C4-2B (cell line): ENCODE data around the gene CBY1.

Source experiments
- ZFX ChIP-seq: fragments of 450-650 bp; IDR thresholded peaks from 2 replicates; pipeline ENCODE4 v1.6.1; 2017
- TF ChIP-seq, protein P1 (sequence below): fragments of 450-650 bp; conservative IDR thresholded peaks from 2 replicates; pipeline ENCODE4 v1.5.1; 2017; ENCODE audit warnings: mild to moderate bottlenecking

GRCh38 chr22:38649841-38650522 is 6.5 kb upstream of the CBY1 start:
- TF ChIP-seq, protein P1, sequence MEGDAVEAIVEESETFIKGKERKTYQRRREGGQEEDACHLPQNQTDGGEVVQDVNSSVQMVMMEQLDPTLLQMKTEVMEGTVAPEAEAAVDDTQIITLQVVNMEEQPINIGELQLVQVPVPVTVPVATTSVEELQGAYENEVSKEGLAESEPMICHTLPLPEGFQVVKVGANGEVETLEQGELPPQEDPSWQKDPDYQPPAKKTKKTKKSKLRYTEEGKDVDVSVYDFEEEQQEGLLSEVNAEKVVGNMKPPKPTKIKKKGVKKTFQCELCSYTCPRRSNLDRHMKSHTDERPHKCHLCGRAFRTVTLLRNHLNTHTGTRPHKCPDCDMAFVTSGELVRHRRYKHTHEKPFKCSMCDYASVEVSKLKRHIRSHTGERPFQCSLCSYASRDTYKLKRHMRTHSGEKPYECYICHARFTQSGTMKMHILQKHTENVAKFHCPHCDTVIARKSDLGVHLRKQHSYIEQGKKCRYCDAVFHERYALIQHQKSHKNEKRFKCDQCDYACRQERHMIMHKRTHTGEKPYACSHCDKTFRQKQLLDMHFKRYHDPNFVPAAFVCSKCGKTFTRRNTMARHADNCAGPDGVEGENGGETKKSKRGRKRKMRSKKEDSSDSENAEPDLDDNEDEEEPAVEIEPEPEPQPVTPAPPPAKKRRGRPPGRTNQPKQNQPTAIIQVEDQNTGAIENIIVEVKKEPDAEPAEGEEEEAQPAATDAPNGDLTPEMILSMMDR = no peak
- TF ChIP-seq ZFX = no peak
